Stimulated activated CD4-positive, alpha-beta T cell treated with anti-CD3 and anti-CD28 coated beads, Interleukin-4, amount 100 ng/mL, for 24 hours (primary cell): ENCODE results near the gene CUX1.
"Not testable (repeated sequence)": the region's sequence is repeated elsewhere in the genome, so short reads cannot be mapped to it uniquely, and the experiment has no call there.

Experiments used
- DNase-seq: peaks from one replicate; pipeline ENCODE4 v3.0.0-alpha.2; 2020

Gene CUX1

GRCh38 chr7:101989101-101989500 is 171.7 kb downstream of the CUX1 start:
- no peak for DNase-seq

GRCh38 chr7:101990811-101991418 is 173.5 kb downstream of the CUX1 start:
- no peak for DNase-seq

- DNase-seq, result no peak
Observed at GRCh38 chr7:101991860-101992259, 174.4 kb downstream of the CUX1 start.

- DNase-seq, result no peak
Observed at GRCh38 chr7:101993311-101993710, 175.9 kb downstream of the CUX1 start.

- no peak for DNase-seq
Observed at GRCh38 chr7:101995121-101995520, 177.7 kb downstream of the CUX1 start.

GRCh38 chr7:101996131-101996691 is 178.8 kb downstream of the CUX1 start:
- DNase-seq, result no peak

- DNase-seq, result no peak
Observed at GRCh38 chr7:101996876-101997275, 179.4 kb downstream of the CUX1 start.

GRCh38 chr7:101998029-101998905 is 180.8 kb downstream of the CUX1 start:
- no peak for DNase-seq

- no peak for DNase-seq
Observed at GRCh38 chr7:101998906-101999240, 181.4 kb downstream of the CUX1 start.

GRCh38 chr7:101999393-101999792 is 182.0 kb downstream of the CUX1 start:
- DNase-seq, result no peak

- DNase-seq, result no peak
Observed at GRCh38 chr7:102000123-102000522, 182.7 kb downstream of the CUX1 start.

- no peak for DNase-seq
Observed at GRCh38 chr7:102004229-102004628, 186.8 kb downstream of the CUX1 start.

- no peak for DNase-seq
Observed at GRCh38 chr7:102004848-102005247, 187.4 kb downstream of the CUX1 start.

- DNase-seq, result no peak
Observed at GRCh38 chr7:102005933-102006480, 188.6 kb downstream of the CUX1 start.

GRCh38 chr7:102006695-102007094 is 189.3 kb downstream of the CUX1 start:
- no peak for DNase-seq

- DNase-seq, result no peak
Observed at GRCh38 chr7:102008535-102009262, 191.3 kb downstream of the CUX1 start.

- no peak for DNase-seq
Observed at GRCh38 chr7:102009628-102010027, 192.2 kb downstream of the CUX1 start.

GRCh38 chr7:102012112-102012830 is 194.8 kb downstream of the CUX1 start:
- not testable (repeated sequence) for DNase-seq

- DNase-seq, result no peak
Observed at GRCh38 chr7:102012941-102013461, 195.6 kb downstream of the CUX1 start.

GRCh38 chr7:102018876-102019275 is 201.4 kb downstream of the CUX1 start:
- no peak for DNase-seq

- no peak for DNase-seq
Observed at GRCh38 chr7:102019461-102019860, 202.0 kb downstream of the CUX1 start.
